HCT116 (cell line): ENCODE results near the gene TMEM175. TPM values are rescaled to one million over a fixed set of nuclear protein-coding genes. Genes with fewer than 3 reads are reported as not detected.
A peak's percentile ranks its signal among the peaks of the same experiment; 100 is the strongest.

Source experiments
- ATAC-seq: fragments of 200-7000 bp; cut with Tn5 transposase; 2 replicates; pipeline ENCODE4 v1.9.1; 2020; ENCODE audit warnings: mild to moderate bottlenecking, moderate library complexity
- BruUV-seq: library from RNA; stranded (reverse); fragments of 400-500 nt; replicated peaks from 2 replicates; lab custom pipeline; 2021; lab: Mats Ljungman, UMichigan
- CTCF ChIA-PET: fragments of 300-600 bp; sonication (Branson Sonifier 250); formaldehyde crosslinking; loops from one replicate; lab custom pipeline; 2021; ENCODE audit warnings: antibody characterized with exemption; lab: Charles Lee
- POLR2A ChIA-PET: fragments of 300-600, 350-600 bp; sonication (Branson Sonifier 250); formaldehyde crosslinking; loops from one replicate; lab custom pipeline; 2021; ENCODE audit warnings: antibody characterized with exemption; lab: Charles Lee
- RAD21 ChIA-PET, 2 experiments: fragments of 300-600 bp; sonication (Branson Sonifier 250); formaldehyde crosslinking; loops; one replicate each; lab custom pipeline; 2023; ENCODE audit warnings: low total read pairs in 2 of 2; ENCODE audit not compliant: uncharacterized antibody in 2 of 2, unreplicated experiment in 2 of 2, low non-redundant PET in 1 of 2; lab: Charles Lee
- DNase-seq: peaks from one replicate; pipeline ENCODE4 v3.0.0-alpha.2; 2010; ENCODE audit warnings: low read depth, low spot score
- H2AFZ ChIP-seq: fragments of 200-600 bp; shearing (Covaris generic), sonication (generic); 2 replicates; pipeline ENCODE4 v1.6.1; 2017; ENCODE audit warnings: low read depth, mixed run types, mixed read lengths, antibody characterized with exemption, low read length; ENCODE audit not compliant: poor library complexity, severe bottlenecking
- H3K27ac ChIP-seq: 2 replicates; pipeline ENCODE4 v1.5.1; 2012; ENCODE audit warnings: low read depth, low read length
- H3K27me3 ChIP-seq: fragments of 200-600 bp; sonication (generic); 2 replicates; pipeline ENCODE4 v1.6.1; 2016; ENCODE audit warnings: mixed run types, low read length, mixed read lengths; ENCODE audit not compliant: insufficient read depth
- H3K36me3 ChIP-seq, 2 experiments: fragments of 200-500 bp in 1 of 2; fragments of 200-600 bp in 1 of 2; sonication (Bioruptor generic) in 1 of 2; sonication (generic) in 1 of 2; 2 replicates each; pipeline versions ENCODE4 v1.5.1 to v1.6.1; 2014 to 2016; ENCODE audit warnings: low read length in 2 of 2, inconsistent platforms in 1 of 2, mixed read lengths in 1 of 2, mixed run types in 1 of 2; ENCODE audit not compliant: insufficient read depth in 2 of 2, control insufficient read depth in 1 of 2
- H3K4me1 ChIP-seq, 2 experiments: fragments of 200-600 bp in 1 of 2; sonication (generic) in 1 of 2; 2 replicates each; pipeline versions ENCODE4 v1.5.1 to v1.6.1; 2012 to 2017; ENCODE audit warnings: low read length in 2 of 2, inconsistent platforms in 1 of 2, mild to moderate bottlenecking in 1 of 2, mixed read lengths in 1 of 2, mixed run types in 1 of 2, moderate library complexity in 1 of 2; ENCODE audit not compliant: insufficient read depth in 2 of 2, control insufficient read depth in 1 of 2
- H3K4me2 ChIP-seq: fragments of 200-600 bp; sonication (generic); 2 replicates; pipeline ENCODE4 v1.6.1; 2017; ENCODE audit warnings: mixed run types, low read length, mixed read lengths
- H3K4me3 ChIP-seq, 2 experiments: fragments of 200-600 bp in 1 of 2; sonication (generic) in 1 of 2; replicated peaks in 1 of 2; 2 replicates each; pipeline ENCODE4 v1.5.1; 2011 to 2016; ENCODE audit warnings: low read length in 2 of 2, control low read depth in 1 of 2, low read depth in 1 of 2, mild to moderate bottlenecking in 1 of 2, mixed read lengths in 1 of 2, mixed run types in 1 of 2
- H3K79me2 ChIP-seq: fragments of 200-600 bp; sonication (generic); 2 replicates; pipeline ENCODE4 v1.6.1; 2017; ENCODE audit warnings: mild to moderate bottlenecking, mixed run types, low read length, moderate library complexity, mixed read lengths; ENCODE audit not compliant: insufficient read depth
- H3K9ac ChIP-seq: fragments of 200-600 bp; sonication (generic); 2 replicates; pipeline ENCODE4 v1.6.1; 2016; ENCODE audit warnings: low read length, mixed read lengths
- H3K9me2 ChIP-seq: fragments of 200-600 bp; sonication (generic), shearing (Covaris generic); 2 replicates; pipeline ENCODE4 v1.6.1; 2017; ENCODE audit warnings: mixed run types, mild to moderate bottlenecking, moderate library complexity; ENCODE audit not compliant: insufficient read depth
- H3K9me3 ChIP-seq, 2 experiments: fragments of 200-500 bp in 1 of 2; fragments of 200-600 bp in 1 of 2; sonication (Bioruptor generic) in 1 of 2; sonication (generic) in 1 of 2; 2 replicates each; pipeline ENCODE4 v1.6.1; 2014 to 2017; ENCODE audit warnings: low read length in 2 of 2, mixed read lengths in 2 of 2, inconsistent platforms in 1 of 2, low read depth in 1 of 2, mild to moderate bottlenecking in 1 of 2, mixed run types in 1 of 2, moderate library complexity in 1 of 2; ENCODE audit not compliant: control insufficient read depth in 1 of 2, insufficient read depth in 1 of 2
- H4K20me1 ChIP-seq: fragments of 200-600 bp; sonication (generic), shearing (Covaris generic); 2 replicates; pipeline ENCODE4 v1.6.1; 2017; ENCODE audit warnings: mixed run types, mild to moderate bottlenecking, moderate library complexity; ENCODE audit not compliant: insufficient read depth
- ATF3 ChIP-seq: IDR thresholded peaks from 2 replicates; pipeline ENCODE4 v1.6.1; 2012
- CBX3 ChIP-seq: IDR thresholded peaks from 2 replicates; pipeline ENCODE4 v1.6.1; 2012; ENCODE audit warnings: low read depth
- ELF1 ChIP-seq: IDR thresholded peaks from 2 replicates; pipeline ENCODE4 v1.6.1; 2012; ENCODE audit warnings: low read depth, borderline replicate concordance
- EZH2 ChIP-seq: fragments of 200-600 bp; sonication (generic); IDR thresholded peaks from 2 replicates; pipeline ENCODE4 v1.6.1; 2017; ENCODE audit warnings: antibody characterized with exemption, mixed run types
- EZH2phosphoT487 ChIP-seq: fragments of 200-600 bp; IDR thresholded peaks from 2 replicates; pipeline ENCODE4 v1.6.1; 2018; ENCODE audit warnings: antibody characterized with exemption, borderline replicate concordance
- FOSL1 ChIP-seq: IDR thresholded peaks from 2 replicates; pipeline ENCODE4 v1.6.1; 2012; ENCODE audit warnings: low read depth
- JUND ChIP-seq: IDR thresholded peaks from 2 replicates; pipeline ENCODE4 v1.6.1; 2012
- MAX ChIP-seq: IDR thresholded peaks from 2 replicates; pipeline ENCODE4 v1.6.1; 2012
- POLR2A ChIP-seq: IDR thresholded peaks from 2 replicates; pipeline ENCODE4 v1.7.0; 2011; ENCODE audit warnings: borderline replicate concordance; ENCODE audit not compliant: insufficient read depth, insufficient read length; ENCODE audit errors: extremely low read depth
- RAD21 ChIP-seq: IDR thresholded peaks from 2 replicates; pipeline ENCODE4 v1.6.1; 2012; ENCODE audit warnings: low read depth, mild to moderate bottlenecking
- REST ChIP-seq: IDR thresholded peaks from 2 replicates; pipeline ENCODE4 v1.6.1; 2012; ENCODE audit warnings: low read depth
- SIN3A ChIP-seq: IDR thresholded peaks from 2 replicates; pipeline ENCODE4 v1.6.1; 2012; ENCODE audit warnings: low read depth
- SP1 ChIP-seq: IDR thresholded peaks from 2 replicates; pipeline ENCODE4 v1.6.1; 2012; ENCODE audit warnings: low read depth
- SRF ChIP-seq: IDR thresholded peaks from 2 replicates; pipeline ENCODE4 v1.6.1; 2012; ENCODE audit warnings: low read depth
- TCF7L2 ChIP-seq: IDR thresholded peaks from 2 replicates; pipeline ENCODE4 v1.7.0; 2011; ENCODE audit warnings: borderline replicate concordance, inconsistent platforms; ENCODE audit not compliant: insufficient read depth, insufficient read length; ENCODE audit errors: extremely low read depth
- YY1 ChIP-seq: IDR thresholded peaks from 2 replicates; pipeline ENCODE4 v1.6.1; 2011; ENCODE audit warnings: low read length, low read depth, moderate library complexity, mild to moderate bottlenecking; ENCODE audit not compliant: insufficient replicate concordance; ENCODE audit errors: extremely low read depth
- ZBTB33 ChIP-seq: IDR thresholded peaks from 2 replicates; pipeline ENCODE4 v1.6.1; 2011; ENCODE audit warnings: mild to moderate bottlenecking, low read length, moderate library complexity; ENCODE audit not compliant: insufficient replicate concordance; ENCODE audit errors: extremely low read depth
- intact Hi-C: fragments of 100-400 bp; cut with micrococcal nuclease; formaldehyde crosslinking; loops from 2 replicates; pipeline ENCODE4 v1.10.0; 2022
- total RNA-seq: library from RNA; stranded (reverse); gene quantifications from one replicate; pipeline ENCODE4 v1.2.1, GENCODE V29; 2021; ENCODE audit not compliant: unreplicated experiment

Gene TMEM175
- total RNA-seq, 1 experiment from 2014 or later, result 17.5 TPM

GRCh38 chr4:987624-988513, 55.6 kb downstream of the TMEM175 start:
- peaks cover 17 to 47% of the 10 kb centered on the region in 2 experiments for H3K4me1 ChIP-seq
- no peaks in the 10 kb centered on the region for H3K27me3 ChIP-seq
- peak overlapping the region; percentile 70 for H3K9ac ChIP-seq
- no peak overlapping the region for H2AFZ ChIP-seq
- ChIA-PET POLR2A (no interaction called here), CTCF (interaction anchor here (0.7 to 1.3 kb wide), 6 partner anchors 23 to 385 kb away, joined by 3 to 7 read pairs (median 3); partner anchors contain the start of genes FGFRL1, GAK and TMEM175), RAD21 (interaction anchor here (0.6 to 1.0 kb wide), 4 partner anchors 25 to 245 kb away, joined by 3 to 4 read pairs (median 4); no protein-coding TSS in a partner anchor)
- DNase-seq (no peak), ATAC-seq (no peak)
- no peaks in the 10 kb centered on the region for H3K9me2 ChIP-seq
- peak overlapping the region; percentile 88 for H3K27ac ChIP-seq
- peak overlapping the region; percentile 96 for H3K4me2 ChIP-seq
- H3K36me3 ChIP-seq, result no peaks in the 10 kb centered on the region
- TSS peak; percentile 33 for BruUV-seq
- H3K4me3 ChIP-seq, result peak overlapping the region; percentile 67 to 71
- H3K9me3 ChIP-seq, result no peaks in the 10 kb centered on the region
- intact Hi-C loops, result loop anchor here (2.0 to 10.0 kb wide), 3 partner anchors 15 to 383 kb away; partner anchors contain the start of gene DGKQ
- H4K20me1 ChIP-seq, result no peaks in the 10 kb centered on the region
- no peaks in the 10 kb centered on the region for H3K79me2 ChIP-seq
- TF ChIP-seq FOSL1, result no peak
- no peak for TF ChIP-seq EZH2
- TF ChIP-seq CBX3, result no peak
- no peak for TF ChIP-seq ATF3
- no peak for TF ChIP-seq RAD21
- no peak for TF ChIP-seq MAX
- no peak for TF ChIP-seq REST
- TF ChIP-seq YY1, result no peak
- no peak for TF ChIP-seq POLR2A
- no peak for TF ChIP-seq ZBTB33
- no peak for TF ChIP-seq SRF
- TF ChIP-seq ELF1, result no peak
- no peak for TF ChIP-seq SIN3A
- TF ChIP-seq JUND, result no peak
- TF ChIP-seq SP1, result no peak
- no peak for TF ChIP-seq EZH2phosphoT487
- no peak for TF ChIP-seq TCF7L2
